Measurements from ENCODE around the gene ACSM2B. TPM values are rescaled to one million over a fixed set of nuclear protein-coding genes. Genes with fewer than 3 reads are reported as not detected.
"Not testable (repeated sequence)": the region's sequence is repeated elsewhere in the genome, so short reads cannot be mapped to it uniquely, and the experiment has no call there.

The ACSM2B gene
- total RNA-seq, 2 donors from 2014 or later = not detected

DNA sequence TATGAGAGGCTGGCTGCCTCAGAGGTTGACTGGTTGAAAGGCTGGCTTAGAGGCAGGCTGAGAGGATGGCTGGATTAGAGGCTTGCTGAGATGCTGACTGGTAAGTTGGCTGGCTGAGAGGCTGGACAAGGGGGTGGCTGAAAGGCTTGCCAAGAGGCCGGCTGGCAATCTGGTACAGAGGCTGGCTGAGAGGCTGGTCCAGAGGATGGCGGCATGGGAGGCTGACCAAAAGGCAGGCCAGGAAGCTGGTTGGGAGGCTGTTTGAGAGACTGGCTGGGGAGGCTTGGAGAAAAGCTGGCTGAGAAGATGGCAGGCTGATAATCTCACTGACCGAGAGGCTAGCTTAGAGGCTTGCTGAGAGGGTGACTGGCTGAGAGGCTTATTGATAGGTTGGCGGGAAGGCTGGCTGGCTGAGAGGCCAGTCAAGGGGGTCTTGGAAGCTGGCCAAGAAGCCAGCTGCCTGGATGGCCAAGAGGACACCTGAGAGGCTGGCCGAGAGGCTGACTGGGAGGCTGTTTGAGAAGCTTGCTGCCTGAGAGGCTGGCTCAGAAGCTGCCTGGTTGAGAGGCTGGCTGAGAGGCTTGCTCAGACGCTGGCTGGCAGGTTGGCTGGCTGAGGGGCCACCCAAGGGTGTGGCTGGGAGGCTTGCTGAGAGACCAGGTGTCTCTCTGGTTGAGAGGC is 34.2 kb upstream of the ACSM2B start:
- ATAC-seq = no peak
- Mint-ChIP-seq H3K36me3 (no peaks in the 10 kb centered on the region), H3K9me3 (no peaks in the 10 kb centered on the region), H3K27ac (peak overlapping the region in 1 of 2 donors; percentile 14)
- DNase-seq (ENCODE audit: low spot score in 2 of 2) = no peak

DNA sequence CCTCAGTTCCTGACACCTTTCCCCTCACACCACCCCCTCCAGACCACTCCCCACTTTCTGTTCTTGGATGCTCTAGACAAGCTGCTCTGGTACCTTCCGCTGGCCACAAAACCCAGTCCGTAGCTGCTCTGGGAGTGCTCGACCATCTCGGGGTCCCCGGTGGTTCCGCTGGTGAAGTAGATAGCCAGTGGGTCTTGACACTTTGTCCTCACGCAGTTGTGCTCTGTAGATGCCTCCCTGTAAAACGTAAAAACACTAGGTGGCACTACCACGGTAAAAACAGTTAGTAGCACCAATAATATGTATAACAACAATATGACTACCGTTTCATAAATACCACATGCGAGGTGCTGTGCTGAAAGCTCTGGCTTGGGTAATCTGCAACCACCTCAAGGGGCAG is 26.0 kb upstream of the ACSM2B start:
- DNase-seq (ENCODE audit: low spot score in 2 of 2); H3K9me3 Mint-ChIP-seq: not testable (repeated sequence)
- peak; percentile 24 to 41 for ATAC-seq

DNA sequence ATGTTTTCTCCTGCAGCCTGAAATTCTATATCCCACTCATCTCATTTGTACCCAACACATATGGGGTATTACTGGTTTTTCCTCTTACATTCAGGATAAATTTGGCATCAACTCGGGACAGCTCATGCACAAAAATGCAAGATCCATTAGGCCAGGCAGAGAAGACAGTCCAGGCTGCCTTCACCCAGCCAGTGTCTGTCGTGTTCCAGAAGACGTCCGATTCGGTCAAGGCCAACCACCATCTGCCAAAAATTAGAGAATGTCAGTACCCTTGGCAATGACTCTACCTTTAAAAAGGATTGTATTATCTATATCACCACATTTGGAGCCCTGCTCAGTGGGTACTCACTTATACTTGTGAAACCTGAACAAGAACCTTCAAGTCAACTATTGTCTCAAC is 23.3 kb upstream of the ACSM2B start:
- not testable (repeated sequence) for ATAC-seq; H3K9me3 Mint-ChIP-seq; H3K36me3 Mint-ChIP-seq; H3K27ac Mint-ChIP-seq; DNase-seq (ENCODE audit: low spot score in 2 of 2)

More for the DNA sequence above, 26.0 kb upstream of the ACSM2B start:
- not testable (repeated sequence) for H3K36me3 Mint-ChIP-seq, H3K27ac Mint-ChIP-seq

DNA sequence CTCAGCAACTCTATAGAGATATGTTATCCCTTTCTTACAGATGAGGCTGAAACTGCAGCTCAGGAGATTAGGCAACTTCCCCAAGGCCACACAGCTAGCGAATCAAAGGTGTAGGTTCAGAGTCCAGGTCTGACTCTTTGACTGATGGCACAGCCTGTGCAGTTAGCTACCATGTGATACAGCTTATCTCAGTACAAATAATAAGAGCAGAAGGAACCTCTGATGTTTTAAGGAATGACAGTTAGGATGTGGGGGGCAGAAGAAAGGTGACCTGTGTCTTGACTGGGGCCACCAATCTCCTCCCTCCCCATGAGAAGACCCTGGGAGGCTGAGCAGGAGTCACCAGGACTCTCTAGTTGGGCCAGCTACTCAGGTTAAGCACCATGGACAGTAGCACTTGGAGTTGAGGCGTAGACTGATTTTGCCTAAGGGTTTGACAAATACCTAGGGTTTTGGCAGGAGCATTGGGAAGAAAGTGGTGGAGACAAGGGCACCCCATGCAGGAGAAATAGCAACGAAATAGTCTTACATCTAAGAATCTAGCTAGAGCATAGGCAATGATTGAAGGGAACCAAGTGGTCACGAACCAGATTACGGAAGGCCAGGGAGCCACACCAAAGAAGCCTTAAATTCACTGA is 22.8 kb upstream of the ACSM2B start:
- H3K9me3 Mint-ChIP-seq = no peaks in the 10 kb centered on the region
- H3K36me3 Mint-ChIP-seq = no peaks in the 10 kb centered on the region
- no peak overlapping the region for H3K27ac Mint-ChIP-seq
- no peak for ATAC-seq
- no peak for DNase-seq (ENCODE audit: low spot score in 2 of 2)

DNA sequence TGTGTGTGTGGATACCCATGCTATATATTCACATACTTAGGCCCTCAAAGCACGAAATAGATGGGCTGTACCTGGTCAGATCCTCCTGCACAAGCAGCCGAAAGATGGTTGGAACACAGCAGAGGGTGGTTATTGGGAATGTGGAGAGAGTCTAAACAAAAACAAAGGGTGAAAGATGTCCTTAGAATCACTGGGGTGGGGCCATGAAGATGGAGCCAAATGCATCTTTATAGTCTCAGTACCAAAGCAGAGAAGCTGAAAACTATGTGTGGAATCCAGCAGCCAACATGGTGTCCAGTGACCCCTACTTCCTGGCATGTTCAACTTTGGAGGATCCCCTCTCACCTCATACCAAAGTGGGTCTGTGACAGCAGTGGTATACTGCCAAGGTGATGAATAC is 19.5 kb upstream of the ACSM2B start:
- H3K9me3 Mint-ChIP-seq; ATAC-seq; H3K27ac Mint-ChIP-seq; H3K36me3 Mint-ChIP-seq; DNase-seq (ENCODE audit: low spot score in 2 of 2): not testable (repeated sequence)

DNA sequence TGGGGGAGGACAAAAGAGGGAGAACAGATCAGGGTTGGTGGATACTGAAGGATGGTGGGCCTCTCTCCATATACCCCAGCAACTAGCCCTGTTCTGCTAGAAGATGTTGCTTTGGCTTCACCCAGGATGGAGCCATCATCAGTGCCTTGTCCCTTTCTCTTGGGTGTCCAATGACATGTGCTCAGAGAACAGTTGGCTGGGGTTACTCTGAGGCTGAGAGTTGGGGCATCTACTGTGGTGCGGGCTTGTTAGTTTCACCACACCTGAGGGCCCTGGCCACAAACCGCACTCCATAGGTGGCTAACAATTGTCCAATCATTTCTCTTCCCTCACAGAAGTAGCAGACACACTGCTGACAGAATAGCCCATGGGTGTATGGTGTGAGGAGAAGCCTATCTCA is 18.9 kb upstream of the ACSM2B start:
- ATAC-seq; H3K36me3 Mint-ChIP-seq; H3K27ac Mint-ChIP-seq; H3K9me3 Mint-ChIP-seq; DNase-seq (ENCODE audit: low spot score in 2 of 2): not testable (repeated sequence)

DNA sequence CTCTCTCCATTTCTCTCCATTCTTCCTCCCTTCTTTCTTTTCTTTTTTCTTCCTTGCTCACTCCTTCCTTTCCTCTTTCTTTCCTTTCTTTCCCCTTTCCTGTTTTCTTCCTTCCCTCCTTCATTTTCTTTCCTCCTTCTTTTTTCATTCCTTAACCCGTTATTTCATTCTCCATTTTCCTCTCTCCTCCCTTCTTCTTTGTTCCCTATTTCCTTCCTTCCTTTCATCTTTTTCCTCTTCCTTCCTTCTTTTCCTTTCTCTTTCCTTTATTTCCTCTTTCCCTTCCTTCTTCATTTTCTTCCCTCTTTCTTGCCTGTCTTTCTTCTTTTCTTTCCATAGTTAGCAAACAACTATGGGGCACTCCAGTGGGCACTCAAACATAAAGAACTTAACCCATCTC is 16.6 kb upstream of the ACSM2B start:
- not testable (repeated sequence) for H3K9me3 Mint-ChIP-seq; H3K36me3 Mint-ChIP-seq; H3K27ac Mint-ChIP-seq; ATAC-seq; DNase-seq (ENCODE audit: low spot score in 2 of 2)

DNA sequence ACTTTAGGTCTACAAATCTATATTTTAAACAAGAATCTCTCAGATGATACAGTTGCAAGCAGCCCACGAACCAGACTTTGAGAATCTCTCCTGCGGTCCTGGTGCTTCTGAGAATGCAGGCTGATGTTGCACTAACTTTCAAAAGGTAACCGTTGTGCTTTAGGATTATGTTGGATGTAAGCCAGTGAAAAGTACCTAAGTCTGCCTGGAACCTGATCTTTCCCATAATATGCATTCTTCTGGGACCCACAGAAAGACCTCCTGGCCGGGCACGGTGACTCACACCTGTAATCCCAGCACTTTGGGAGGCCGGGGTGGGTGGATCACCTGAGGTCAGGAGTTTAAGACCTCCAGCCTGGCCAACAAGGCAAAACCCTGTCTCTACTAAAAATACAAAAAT is 13.3 kb upstream of the ACSM2B start:
- H3K36me3 Mint-ChIP-seq, ATAC-seq: not testable (repeated sequence)

DNA sequence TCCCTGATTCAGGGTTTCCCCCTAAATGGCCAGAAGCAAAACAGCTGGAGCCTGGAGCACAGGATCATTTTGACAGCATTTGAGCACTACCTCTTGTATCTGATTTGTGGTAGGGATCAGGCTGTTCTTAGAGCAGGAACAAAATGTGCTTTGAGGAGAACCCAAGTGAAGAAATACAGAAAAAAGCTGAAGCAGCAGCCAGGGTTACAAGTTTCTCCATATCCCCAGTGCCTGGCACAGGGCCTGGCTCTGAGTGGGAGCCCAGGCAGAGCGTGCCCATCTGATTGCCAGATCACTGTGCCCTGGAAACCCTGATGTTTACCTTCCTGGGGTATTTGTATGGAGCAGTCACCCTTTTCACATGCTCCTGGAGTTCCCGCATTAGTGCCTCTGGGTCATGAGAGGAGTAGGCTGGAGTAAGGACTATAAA is 11.5 kb upstream of the ACSM2B start:
- not testable (repeated sequence) for ATAC-seq; H3K27ac Mint-ChIP-seq; DNase-seq (ENCODE audit: low spot score in 2 of 2); H3K9me3 Mint-ChIP-seq; H3K36me3 Mint-ChIP-seq

More for the DNA sequence above, 13.3 kb upstream of the ACSM2B start:
- not testable (repeated sequence) for DNase-seq (ENCODE audit: low spot score in 2 of 2); H3K27ac Mint-ChIP-seq; H3K9me3 Mint-ChIP-seq

DNA sequence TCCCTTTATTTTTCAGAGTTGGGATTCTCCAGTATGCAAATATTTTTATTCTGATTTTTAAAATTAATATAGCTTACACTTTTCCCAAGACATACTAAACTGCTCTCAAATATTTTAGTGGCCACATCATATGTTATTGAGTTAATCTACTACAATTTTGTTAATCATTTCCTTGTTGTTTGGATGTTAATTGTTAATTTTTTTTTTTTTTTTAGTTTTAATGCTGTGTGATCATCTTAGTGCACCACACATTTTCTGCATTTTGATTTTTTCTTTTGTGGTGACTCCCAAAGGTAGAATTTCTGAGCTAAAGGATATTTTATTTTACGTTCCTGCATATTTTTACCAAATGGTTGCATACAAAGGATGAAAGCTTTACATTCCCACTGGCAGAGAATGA is 10.5 kb upstream of the ACSM2B start:
- H3K9me3 Mint-ChIP-seq; H3K36me3 Mint-ChIP-seq; ATAC-seq; DNase-seq (ENCODE audit: low spot score in 2 of 2); H3K27ac Mint-ChIP-seq: not testable (repeated sequence)

DNA sequence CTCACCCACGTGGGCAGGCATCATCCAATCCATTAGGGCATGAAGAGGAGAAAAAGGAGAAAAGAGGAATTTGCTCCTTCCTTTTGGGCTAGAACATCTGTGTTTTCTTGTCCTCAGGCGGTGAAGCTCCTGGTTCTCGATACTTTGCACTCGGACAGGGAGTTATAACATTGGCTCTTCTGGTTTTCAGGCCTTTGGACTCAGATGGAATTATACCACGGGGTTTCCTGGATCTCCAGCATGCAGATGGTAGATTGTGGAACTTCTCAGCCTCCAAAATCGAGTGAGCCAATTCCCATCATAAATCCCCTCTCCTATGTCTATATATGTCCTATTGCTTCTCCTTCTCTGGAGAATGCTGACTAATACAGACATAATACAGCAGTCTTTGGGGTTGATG is 9.9 kb upstream of the ACSM2B start:
- not testable (repeated sequence) for H3K36me3 Mint-ChIP-seq; ATAC-seq; H3K27ac Mint-ChIP-seq; DNase-seq (ENCODE audit: low spot score in 2 of 2); H3K9me3 Mint-ChIP-seq

DNA sequence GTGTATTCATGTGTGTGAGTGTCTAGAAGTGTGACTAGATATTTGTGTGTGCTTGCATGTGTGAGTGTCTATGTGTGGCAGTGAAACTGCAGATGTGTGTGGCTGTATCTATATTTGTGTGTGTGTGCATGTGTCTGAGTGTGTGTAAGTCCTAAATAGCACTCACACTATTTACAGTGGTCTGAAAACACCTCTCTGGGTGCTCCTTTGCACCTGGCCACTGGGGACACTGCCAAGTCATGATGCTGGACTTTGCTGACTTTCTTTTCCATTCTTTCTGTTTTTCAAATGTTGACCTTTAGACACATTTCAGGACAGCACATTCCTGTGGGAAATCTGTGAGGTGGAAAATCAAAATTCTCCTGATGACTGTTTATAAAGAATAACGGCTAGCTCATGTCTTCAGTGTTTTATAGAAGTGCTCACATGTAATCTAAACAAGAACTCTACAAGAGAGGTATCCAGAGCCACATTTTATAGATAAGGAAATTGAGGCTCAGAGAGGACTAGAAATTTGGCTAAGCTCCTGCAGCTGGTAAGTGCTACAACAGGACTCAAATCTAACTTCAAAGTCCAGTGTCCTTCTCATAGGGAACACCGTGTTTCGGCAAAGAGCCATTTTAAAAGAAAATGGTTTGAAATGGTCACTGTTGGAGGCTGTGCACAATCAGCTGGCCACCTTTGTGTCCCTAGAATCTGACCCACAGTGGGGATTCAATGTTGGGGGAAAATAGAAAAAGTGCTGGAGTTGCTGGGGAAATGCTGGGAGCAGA is 4.5 kb upstream of the ACSM2B start:
- ATAC-seq; DNase-seq (ENCODE audit: low spot score in 2 of 2); H3K27ac Mint-ChIP-seq; H3K9me3 Mint-ChIP-seq; H3K36me3 Mint-ChIP-seq: not testable (repeated sequence)

DNA sequence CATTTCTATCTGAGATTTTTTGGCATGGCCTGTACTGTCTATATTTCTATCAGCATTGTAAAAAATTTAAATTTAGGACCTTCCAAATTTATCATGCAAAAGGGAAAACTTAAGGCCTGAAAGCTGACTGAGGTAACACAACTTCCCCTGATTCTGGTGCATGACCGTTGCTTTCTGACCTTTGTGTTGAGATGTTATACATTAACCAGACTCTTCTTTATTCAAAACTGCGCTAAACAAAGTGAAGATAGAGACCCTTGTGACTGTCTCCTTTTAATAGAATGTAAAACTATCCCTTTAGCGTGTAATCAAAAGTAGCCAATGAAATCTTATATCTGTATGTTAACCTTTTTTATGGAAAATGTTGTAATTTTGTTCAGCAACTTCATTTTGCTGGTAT is 1.9 kb upstream of the ACSM2B start:
- not testable (repeated sequence) for H3K27ac Mint-ChIP-seq; H3K36me3 Mint-ChIP-seq; ATAC-seq; DNase-seq (ENCODE audit: low spot score in 2 of 2); H3K9me3 Mint-ChIP-seq

DNA sequence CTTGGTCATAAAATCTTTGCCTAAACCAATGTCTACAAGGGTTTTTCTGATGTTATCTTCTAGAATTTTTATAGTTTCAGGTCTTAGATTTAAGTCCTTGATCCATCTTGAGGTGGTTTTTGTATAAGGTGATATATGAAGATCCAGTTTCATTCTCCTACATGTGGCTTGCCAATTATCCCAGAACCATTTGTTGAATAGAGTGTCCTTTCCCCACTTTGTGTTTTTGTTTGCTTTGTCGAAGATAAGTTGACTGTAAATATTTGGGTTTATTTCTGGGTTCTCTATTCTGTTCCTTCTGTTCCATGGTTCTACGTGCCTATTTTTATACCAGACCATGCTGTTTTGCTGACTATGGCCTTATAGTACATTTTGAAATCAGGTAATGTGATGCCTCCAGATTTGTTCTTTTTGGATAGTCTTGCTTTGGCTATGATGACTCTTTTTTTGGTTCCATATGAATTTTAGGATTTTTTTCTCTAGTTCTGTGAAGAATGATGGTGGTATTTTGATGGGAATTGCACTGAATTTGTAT is 7.0 kb downstream of the ACSM2B start:
- not testable (repeated sequence) for H3K27ac Mint-ChIP-seq; H3K36me3 Mint-ChIP-seq; DNase-seq (ENCODE audit: low spot score in 2 of 2); H3K9me3 Mint-ChIP-seq; ATAC-seq

DNA sequence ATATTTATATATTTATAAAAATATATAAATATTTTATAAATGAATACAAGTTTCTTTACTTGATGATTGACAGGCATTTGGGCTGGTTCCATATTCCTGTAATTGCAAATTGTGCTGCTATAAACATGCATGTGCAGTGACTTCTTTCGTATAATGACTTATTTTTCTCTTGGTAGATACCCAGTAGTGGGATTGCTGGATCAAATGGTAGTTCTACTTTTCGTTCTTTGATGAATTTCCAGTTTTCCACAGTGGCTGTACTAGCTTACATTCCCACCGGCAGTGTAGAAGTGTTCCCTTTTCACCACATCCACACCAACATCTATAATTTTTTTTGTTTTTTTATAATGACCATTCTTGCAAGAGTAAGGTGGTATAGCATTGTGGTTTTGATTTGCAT is 7.8 kb downstream of the ACSM2B start:
- no peaks in the 10 kb centered on the region for H3K9me3 Mint-ChIP-seq
- ATAC-seq = no peak
- no peak overlapping the region for H3K27ac Mint-ChIP-seq
- no peak for DNase-seq (ENCODE audit: low spot score in 2 of 2)
- peaks cover 0 to 4% of the 10 kb centered on the region in 2 donors for H3K36me3 Mint-ChIP-seq

DNA sequence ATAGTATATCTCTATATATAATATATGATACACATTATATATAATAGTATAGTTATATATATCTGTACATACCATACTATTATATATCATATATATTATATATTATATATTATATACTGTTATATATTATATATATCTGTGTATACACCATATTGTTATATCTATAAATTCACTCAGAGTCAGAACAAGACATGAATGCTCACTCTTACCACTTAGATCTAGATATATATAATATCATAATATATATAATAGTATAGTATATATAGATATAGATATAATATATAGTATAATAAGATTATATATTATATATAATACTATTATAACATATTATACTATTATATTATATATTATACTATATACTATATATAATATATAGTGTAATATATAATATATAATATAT is 9.3 kb downstream of the ACSM2B start:
- Mint-ChIP-seq H3K36me3 (peaks cover 0 to 10% of the 10 kb centered on the region in 2 donors), H3K9me3 (peaks cover 0 to 5% of the 10 kb centered on the region in 2 donors), H3K27ac (no peak overlapping the region)
- DNase-seq (ENCODE audit: low spot score in 2 of 2) = no peak
- ATAC-seq = no peak

DNA sequence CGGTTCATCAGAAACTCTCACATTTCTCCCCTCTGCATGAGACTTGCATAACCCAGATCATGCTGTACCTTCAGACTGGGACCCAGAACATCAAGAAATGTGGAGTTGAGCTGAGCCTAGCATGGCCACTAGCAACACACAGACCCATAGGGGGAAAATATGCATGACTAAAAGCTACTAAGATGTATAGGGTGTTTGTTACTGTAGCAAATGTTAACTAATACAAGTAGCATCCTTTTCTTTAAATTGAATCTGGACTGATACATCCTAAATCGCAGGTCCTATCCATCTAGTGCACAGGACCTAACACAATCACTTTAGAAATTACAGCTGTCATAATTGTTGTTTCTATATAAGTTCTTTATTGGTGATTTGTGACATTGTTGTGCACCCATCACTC is 10.8 kb downstream of the ACSM2B start:
- ATAC-seq; DNase-seq (ENCODE audit: low spot score in 2 of 2); H3K27ac Mint-ChIP-seq; H3K9me3 Mint-ChIP-seq: not testable (repeated sequence)
- peaks cover 0 to 10% of the 10 kb centered on the region in 2 donors for H3K36me3 Mint-ChIP-seq
